GM10248 (cell line): Measurements from ENCODE around the gene ADAM19.

Source experiments
- CTCF ChIA-PET: fragments of 300-600 bp; sonication (Branson Sonifier 250); formaldehyde crosslinking; extraction: SDS; loops from one replicate; lab custom pipeline; 2021; ENCODE audit warnings: antibody characterized with exemption; lab: Yijun Ruan, JAX
- POLR2A ChIA-PET: fragments of 350-650 bp; sonication (Branson Sonifier 250); formaldehyde crosslinking; extraction: SDS; loops from one replicate; lab custom pipeline; 2020; ENCODE audit warnings: antibody characterized with exemption; lab: Yijun Ruan, JAX
- DNase-seq: peaks from one replicate; pipeline ENCODE4 v3.0.0; 2012; ENCODE audit errors: extremely low spot score
- CTCF ChIP-seq: IDR thresholded peaks from 2 replicates; pipeline ENCODE4 v1.5.1; 2012; ENCODE audit warnings: mild to moderate bottlenecking, low read depth; ENCODE audit errors: extremely low read depth, missing control alignments, control extremely low read depth

Gene ADAM19

GRCh38 chr5:157478726-157479125, 96.8 kb downstream of the ADAM19 start:
- DNase-seq = no peak
- ChIA-PET CTCF (interaction anchor here (0.8 to 6.3 kb wide), 9 partner anchors 8 to 224 kb away, joined by 3 to 55 read pairs (median 8); no protein-coding TSS in a partner anchor), POLR2A (interaction anchor here (0.6 kb wide), 1 partner anchor 45 kb away, joined by 3 read pairs; no protein-coding TSS in a partner anchor)
- no peak for TF ChIP-seq CTCF

GRCh38 chr5:157477814-157478494, 97.6 kb downstream of the ADAM19 start:
- ChIA-PET CTCF (interaction anchor here (0.9 to 6.3 kb wide), 16 partner anchors 7 to 329 kb away, joined by 3 to 55 read pairs (median 4); partner anchors contain the start of genes LSM11 and NIPAL4), POLR2A (no interaction called here)
- DNase-seq = no peak
- no peak for TF ChIP-seq CTCF

- CTCF ChIA-PET = interaction anchor here (0.5 to 6.3 kb wide), 28 partner anchors 9 to 328 kb away, joined by 3 to 55 read pairs (median 3); partner anchors contain the start of genes LSM11 and NIPAL4
- TF ChIP-seq CTCF = peak; percentile 75
- DNase-seq = peak; percentile 72
- POLR2A ChIA-PET = interaction anchor here (0.6 kb wide), 1 partner anchor 50 kb away, joined by 3 read pairs; no protein-coding TSS in a partner anchor
Measured at GRCh38 chr5:157476702-157477408, 98.7 kb downstream of the ADAM19 start.

- no peak for TF ChIP-seq CTCF
- CTCF ChIA-PET = interaction anchor here (0.8 to 4.7 kb wide), 5 partner anchors 26 to 222 kb away, joined by 3 to 38 read pairs (median 6); no protein-coding TSS in a partner anchor
- POLR2A ChIA-PET = no interaction called here
Measured at GRCh38 chr5:157475432-157475831, 100.1 kb downstream of the ADAM19 start.

GRCh38 chr5:157473383-157474320, 101.9 kb downstream of the ADAM19 start:
- TF ChIP-seq CTCF = no peak
- POLR2A ChIA-PET = interaction anchor here (1.2 kb wide), 1 partner anchor 12 kb away, joined by 3 read pairs; no protein-coding TSS in a partner anchor
- DNase-seq = no peak
- CTCF ChIA-PET = interaction anchor here (0.7 to 8.8 kb wide), 8 partner anchors 12 to 269 kb away, joined by 3 to 88 read pairs (median 3); partner anchors contain the start of gene NIPAL4

More at GRCh38 chr5:157475432-157475831, 100.1 kb downstream of the ADAM19 start:
- DNase-seq = no peak

GRCh38 chr5:157471709-157472108, 103.9 kb downstream of the ADAM19 start:
- CTCF ChIA-PET = interaction anchor here (0.7 to 8.8 kb wide), 32 partner anchors 8 to 323 kb away, joined by 3 to 88 read pairs (median 4); partner anchors contain the start of genes LSM11 and NIPAL4
- peak; percentile 67 for TF ChIP-seq CTCF
- POLR2A ChIA-PET = no interaction called here
- peak; percentile 54 for DNase-seq
